Liver (tissue), 9 donors: ENCODE measurements around the gene AP5B1. TPM values are rescaled to one million over a fixed set of nuclear protein-coding genes. Genes with fewer than 3 reads are reported as not detected.

Source experiments
- DNase-seq: peaks from one replicate; pipeline ENCODE4 v3.0.0-alpha.2; 2017; ENCODE audit warnings: low spot score
- H3K27ac ChIP-seq, 2 donors: one replicate each; pipeline ENCODE4 v1.7.0; 2013; ENCODE audit warnings: inconsistent platforms in 2 of 2, low read length in 2 of 2, control low read depth in 1 of 2, low read depth in 1 of 2, mild to moderate bottlenecking in 1 of 2
- H3K27me3 ChIP-seq, 4 donors: one replicate each; pipeline versions ENCODE4 v1.6.1 to v1.7.0; 2013; ENCODE audit warnings: low read length in 3 of 4, inconsistent platforms in 1 of 4, mild to moderate bottlenecking in 1 of 4, moderate library complexity in 1 of 4; ENCODE audit not compliant: control insufficient read depth in 4 of 4, insufficient read depth in 4 of 4
- H3K36me3 ChIP-seq, 4 donors: one replicate each; pipeline versions ENCODE4 v1.6.1 to v1.7.0; 2013; ENCODE audit warnings: low read length in 3 of 4, mild to moderate bottlenecking in 3 of 4, low read depth in 1 of 4, moderate library complexity in 1 of 4; ENCODE audit not compliant: control insufficient read depth in 4 of 4, insufficient read depth in 3 of 4
- H3K4me1 ChIP-seq, 4 donors: one replicate each; pipeline versions ENCODE4 v1.6.1 to v1.7.0; 2013; ENCODE audit warnings: low read length in 3 of 4, mild to moderate bottlenecking in 3 of 4, moderate library complexity in 1 of 4; ENCODE audit not compliant: control insufficient read depth in 4 of 4, insufficient read depth in 4 of 4
- H3K4me3 ChIP-seq, 3 donors: one replicate each; pipeline versions ENCODE4 v1.6.1 to v1.7.0; 2013; ENCODE audit warnings: low read length in 3 of 3, control low read depth in 1 of 3, low read depth in 1 of 3, mild to moderate bottlenecking in 1 of 3
- H3K9ac ChIP-seq, 2 donors: one replicate each; pipeline ENCODE4 v1.7.0; 2013; ENCODE audit warnings: low read length in 2 of 2, mild to moderate bottlenecking in 2 of 2, moderate library complexity in 2 of 2, control low read depth in 1 of 2, low read depth in 1 of 2
- H3K9me3 ChIP-seq, 4 donors: one replicate each; pipeline versions ENCODE4 v1.6.1 to v1.7.0; 2013; ENCODE audit warnings: low read length in 3 of 4; ENCODE audit not compliant: control insufficient read depth in 4 of 4
- ATF3 ChIP-seq: IDR thresholded peaks from 2 replicates; pipeline ENCODE4 v1.6.1; 2016; ENCODE audit warnings: antibody characterized with exemption
- CTCF ChIP-seq: fragments of 150-350 bp; IDR thresholded peaks from 2 replicates; pipeline ENCODE4 v1.5.1; 2017; ENCODE audit warnings: improper control_type of control experiment, low read depth, low read length; ENCODE audit not compliant: missing input control
- EGR1 ChIP-seq, 2 donors: IDR thresholded peaks; 2 replicates each; pipeline ENCODE4 v1.6.1; 2016 to 2018; ENCODE audit warnings: antibody characterized with exemption in 2 of 2, low read depth in 2 of 2
- FOXA1 ChIP-seq: IDR thresholded peaks from 2 replicates; pipeline ENCODE4 v1.6.1; 2016; ENCODE audit warnings: antibody characterized with exemption
- FOXA2 ChIP-seq: IDR thresholded peaks from 2 replicates; pipeline ENCODE4 v1.6.1; 2016; ENCODE audit warnings: antibody characterized with exemption
- GABPA ChIP-seq, 2 donors: IDR thresholded peaks in 1 of 2; conservative IDR thresholded peaks in 1 of 2; 2 replicates each; pipeline ENCODE4 v1.6.1; 2016; ENCODE audit warnings: antibody characterized with exemption in 2 of 2, mild to moderate bottlenecking in 1 of 2, moderate library complexity in 1 of 2
- HNF4A ChIP-seq, 2 donors: conservative IDR thresholded peaks; 2 replicates each; pipeline ENCODE4 v1.6.1; 2016; ENCODE audit warnings: antibody characterized with exemption in 2 of 2, mild to moderate bottlenecking in 2 of 2
- HNF4G ChIP-seq: IDR thresholded peaks from 2 replicates; pipeline ENCODE4 v1.6.1; 2016; ENCODE audit warnings: antibody characterized with exemption
- JUND ChIP-seq, 2 donors: IDR thresholded peaks; 2 replicates each; pipeline ENCODE4 v1.6.1; 2016; ENCODE audit warnings: antibody characterized with exemption in 2 of 2
- MAX ChIP-seq: IDR thresholded peaks from 2 replicates; pipeline ENCODE4 v1.6.1; 2016; ENCODE audit warnings: antibody characterized with exemption
- NR2F2 ChIP-seq: IDR thresholded peaks from 2 replicates; pipeline ENCODE4 v1.6.1; 2016; ENCODE audit warnings: antibody characterized with exemption
- RAD21 ChIP-seq, 2 donors: IDR thresholded peaks; 2 replicates each; pipeline ENCODE4 v1.6.1; 2016; ENCODE audit warnings: antibody characterized with exemption in 2 of 2, mild to moderate bottlenecking in 2 of 2
- REST ChIP-seq: IDR thresholded peaks from 2 replicates; pipeline ENCODE4 v1.6.1; 2016; ENCODE audit warnings: antibody characterized with exemption, mild to moderate bottlenecking
- RXRA ChIP-seq, 2 donors: IDR thresholded peaks; 2 replicates each; pipeline ENCODE4 v1.6.1; 2017 to 2018; ENCODE audit warnings: antibody characterized with exemption in 2 of 2, mild to moderate bottlenecking in 1 of 2
- SP1 ChIP-seq: IDR thresholded peaks from 2 replicates; pipeline ENCODE4 v1.6.1; 2018; ENCODE audit warnings: antibody characterized with exemption, mild to moderate bottlenecking
- TAF1 ChIP-seq: conservative IDR thresholded peaks from 2 replicates; pipeline ENCODE4 v1.6.1; 2016; ENCODE audit warnings: antibody characterized with exemption, mild to moderate bottlenecking
- YY1 ChIP-seq: IDR thresholded peaks from 2 replicates; pipeline ENCODE4 v1.6.1; 2016; ENCODE audit warnings: antibody characterized with exemption, mild to moderate bottlenecking
- ZBTB33 ChIP-seq: IDR thresholded peaks from 2 replicates; pipeline ENCODE4 v1.6.1; 2016; ENCODE audit warnings: antibody characterized with exemption
- WGBS: extraction: QIAGEN DNeasy Blood & Tissue Kit; methylation state at CpG from one replicate; pipeline ENCODE4 v1.1.7; 2013; 5-methylcytosine and 5-hydroxymethylcytosine counted together
- polyA plus RNA-seq, 2 donors: library from polyadenylated mRNA; stranded (reverse) in 1 of 2; unstranded in 1 of 2; fragments of 200-250 nt in 1 of 2; fragments of >200 nt in 1 of 2; fragmentation: Nextera tagmentation in 1 of 2; extraction: Ambion mirVana in 1 of 2; gene quantifications; one replicate each; pipeline versions ENCODE4 v1.2.1 to v1.2.3, GENCODE V29; 2013 to 2015
- total RNA-seq, 2 donors: library from RNA; depleted of rRNA; stranded (reverse); fragments of >200 nt; gene quantifications; one replicate each; pipeline ENCODE4 v1.2.3, GENCODE V29; 2014
- donor health status: healthy.
- donor health status: healthy.
- donor health status: healthy.
- donor health status: healthy.
- donor health status: healthy.

AP5B1 gene
- total and polyA plus RNA-seq, 4 donors, result 2.0 to 10.8 (median 5.0) TPM

- Histone ChIP-seq H3K36me3 (no peaks in the 10 kb centered on the region), H3K4me3 (no peak overlapping the region), H3K9me3 (no peaks in the 10 kb centered on the region), H3K27ac (no peak overlapping the region), H3K9ac (no peak overlapping the region), H3K4me1 (no peaks in the 10 kb centered on the region), H3K27me3 (no peaks in the 10 kb centered on the region)
- DNase-seq, result no peak
- 86% methylated on average over 10 of the region's 10 CpGs for WGBS
- TF ChIP-seq REST (no peak), RAD21 (IDR thresholded peaks at IDR 0.05) (no peak), HNF4G (no peak), FOXA2 (no peak), TAF1 (no peak), JUND (IDR thresholded peaks at IDR 0.05) (no peak), MAX (no peak), CTCF (no peak), RXRA (IDR thresholded peaks at IDR 0.05) (no peak), HNF4A (conservative IDR thresholded peaks at IDR 0.05) (no peak), FOXA1 (no peak), NR2F2 (no peak), EGR1 (IDR thresholded peaks at IDR 0.05; ENCODE audit: low read depth in 2 of 2) (no peak), ATF3 (no peak), SP1 (no peak), ZBTB33 (no peak), YY1 (no peak), GABPA (IDR thresholded peaks at IDR 0.05 in 1 of 2, conservative IDR thresholded peaks at IDR 0.05 in 1 of 2) (no peak)
Observed at GRCh38 chr11:65767406-65767805, 13.4 kb downstream of the AP5B1 start.

- no peaks in the 10 kb centered on the region for H3K9me3 ChIP-seq
- H3K27ac ChIP-seq, result no peak overlapping the region
- WGBS, result 64% methylated on average over 7 of the region's 7 CpGs
- H3K36me3 ChIP-seq, result no peaks in the 10 kb centered on the region
- no peak for TF ChIP-seq ATF3
- no peak for TF ChIP-seq RAD21 (IDR thresholded peaks at IDR 0.05)
- DNase-seq, result no peak
- H3K27me3 ChIP-seq, result no peaks in the 10 kb centered on the region
- H3K4me3 ChIP-seq, result no peak overlapping the region
- no peak overlapping the region for H3K9ac ChIP-seq
- H3K4me1 ChIP-seq, result no peaks in the 10 kb centered on the region
Observed at GRCh38 chr11:65766535-65766934, 14.2 kb downstream of the AP5B1 start.
